GM12878 (cell line): Measurements from ENCODE around the gene PDZD2. TPM values are rescaled to one million over a fixed set of nuclear protein-coding genes. Genes with fewer than 3 reads are reported as not detected.

Experiments used
- ATAC-seq: fragments of 200-7000 bp; cut with Tn5 transposase; 3 replicates; pipeline ENCODE4 v1.9.1; 2020; ENCODE audit warnings: mild to moderate bottlenecking, moderate library complexity
- BruUV-seq: library from RNA; stranded (reverse); fragments of 400-500 nt; replicated peaks from 2 replicates; lab custom pipeline; 2021; lab: Mats Ljungman, UMichigan
- CTCF ChIA-PET: fragments of 300-600 bp; sonication (Branson Sonifier 250); formaldehyde crosslinking; extraction: SDS; loops from one replicate; lab custom pipeline; 2021; ENCODE audit warnings: inconsistent platforms; lab: Yijun Ruan, JAX
- POLR2A ChIA-PET: fragments of 350-600 bp; formaldehyde crosslinking; extraction: SDS; loops from one replicate; lab custom pipeline; 2021; ENCODE audit warnings: inconsistent platforms; lab: Charles Lee
- RAD21 ChIA-PET: fragments of 300-600 bp; sonication (Branson Sonifier 250); formaldehyde crosslinking; loops from one replicate; lab custom pipeline; 2023; ENCODE audit warnings: antibody characterized with exemption; ENCODE audit not compliant: unreplicated experiment; lab: Charles Lee
- SMC1A ChIA-PET: fragments of 300-600 bp; sonication (Branson Sonifier 250); formaldehyde crosslinking; loops from one replicate; lab custom pipeline; 2023; ENCODE audit not compliant: unreplicated experiment, uncharacterized antibody; lab: Charles Lee
- DNase-seq: peaks from one replicate; pipeline ENCODE4 v3.0.0-alpha.2; 2011; ENCODE audit warnings: low read depth, low spot score
- FAIRE-seq: peaks from 3 replicates; lab custom pipeline; 2011; peaks lifted over from hg19 to GRCh38; lab: Jason Lieb, UNC
- H2AFZ ChIP-seq: 2 replicates; pipeline ENCODE4 v1.6.0; 2011; ENCODE audit warnings: low read depth, low read length, control low read depth; ENCODE audit not compliant: control insufficient read depth
- H3K27ac ChIP-seq: 2 replicates; pipeline ENCODE4 v1.5.1; 2011; ENCODE audit warnings: control low read depth; ENCODE audit not compliant: control insufficient read depth, insufficient read depth
- H3K27me3 ChIP-seq, 2 experiments: replicated peaks in 1 of 2; 2 replicates each; pipeline versions ENCODE4 v1.6.0 to v1.6.1; 2011; ENCODE audit warnings: low read length in 1 of 2; ENCODE audit not compliant: control insufficient read depth in 2 of 2, insufficient read depth in 2 of 2
- H3K36me3 ChIP-seq, 2 experiments: 2 replicates each; pipeline ENCODE4 v1.5.1; 2011; ENCODE audit warnings: low read length in 1 of 2; ENCODE audit not compliant: control insufficient read depth in 2 of 2, insufficient read depth in 2 of 2
- H3K4me1 ChIP-seq: 2 replicates; pipeline ENCODE4 v1.6.1; 2011; ENCODE audit warnings: mild to moderate bottlenecking, low read length, moderate library complexity, mixed read lengths; ENCODE audit not compliant: control insufficient read depth, insufficient read depth
- H3K4me2 ChIP-seq: 2 replicates; pipeline ENCODE4 v1.6.0; 2011; ENCODE audit warnings: control low read depth; ENCODE audit not compliant: control insufficient read depth, insufficient read depth
- H3K4me3 ChIP-seq: fragments of 200-600 bp; sonication (generic); 2 replicates; pipeline ENCODE4 v1.5.1; 2016
- H3K79me2 ChIP-seq: 2 replicates; pipeline ENCODE4 v1.6.0; 2011; ENCODE audit warnings: low read length; ENCODE audit not compliant: control insufficient read depth, insufficient read depth
- H3K9ac ChIP-seq: 2 replicates; pipeline ENCODE4 v1.8.0; 2011; ENCODE audit warnings: low read length, control low read depth, mixed read lengths; ENCODE audit not compliant: control insufficient read depth, insufficient read depth
- H3K9me3 ChIP-seq: replicated peaks from 3 replicates; pipeline ENCODE4 v1.5.1; 2011; ENCODE audit warnings: mild to moderate bottlenecking, low read length; ENCODE audit not compliant: control insufficient read depth, insufficient read depth
- H4K20me1 ChIP-seq: 2 replicates; pipeline ENCODE4 v1.6.0; 2011; ENCODE audit not compliant: control insufficient read depth, insufficient read depth
- CTCF ChIP-seq, 3 experiments: IDR thresholded peaks in 2 of 3; conservative IDR thresholded peaks in 1 of 3; 2 replicates each; pipeline ENCODE4 v1.5.1; 2011; ENCODE audit warnings: low read depth in 3 of 3, low read length in 3 of 3, mild to moderate bottlenecking in 3 of 3, control low read depth in 2 of 3, moderate library complexity in 2 of 3, inconsistent platforms in 1 of 3, mixed read lengths in 1 of 3; ENCODE audit not compliant: control insufficient read depth in 2 of 3, insufficient read depth in 1 of 3; ENCODE audit errors: extremely low read depth in 1 of 3
- EGR1 ChIP-seq, 2 experiments: IDR thresholded peaks; 1 replicate in 1 of 2; 2 replicates in 1 of 2; pipeline ENCODE4 v1.6.1; 2011 to 2012; ENCODE audit warnings: low read depth in 2 of 2, low read length in 2 of 2, borderline replicate concordance in 1 of 2, mild to moderate bottlenecking in 1 of 2, moderate library complexity in 1 of 2
- ESRRA ChIP-seq: IDR thresholded peaks from 2 replicates; pipeline ENCODE4 v1.6.1; 2012; ENCODE audit warnings: mild to moderate bottlenecking, low read length, improper control_type of control experiment
- FOXK2 ChIP-seq: fragments of 450-650 bp; IDR thresholded peaks from 2 replicates; pipeline ENCODE4 v1.6.1; 2017; ENCODE audit warnings: mild to moderate bottlenecking, moderate library complexity
- JUNB ChIP-seq: IDR thresholded peaks from 2 replicates; pipeline ENCODE4 v1.6.1; 2016; ENCODE audit warnings: antibody characterized with exemption, mild to moderate bottlenecking
- MTA3 ChIP-seq: IDR thresholded peaks from 2 replicates; pipeline ENCODE4 v1.6.1; 2012; ENCODE audit warnings: low read length, inconsistent platforms, borderline replicate concordance
- RAD21 ChIP-seq: IDR thresholded peaks from 2 replicates; pipeline ENCODE4 v1.6.1; 2011; ENCODE audit warnings: mild to moderate bottlenecking, low read depth, low read length, moderate library complexity; ENCODE audit not compliant: insufficient read depth
- RB1 ChIP-seq: fragments of 450-650 bp; formaldehyde crosslinking; IDR thresholded peaks from 2 replicates; pipeline ENCODE4 v1.6.1; 2017; ENCODE audit warnings: mild to moderate bottlenecking, borderline replicate concordance
- RELB ChIP-seq: fragments of 450-650 bp; IDR thresholded peaks from 2 replicates; pipeline ENCODE4 v1.6.1; 2017; ENCODE audit warnings: low read depth, mild to moderate bottlenecking, moderate library complexity
- SRF ChIP-seq, 2 experiments: IDR thresholded peaks; 2 replicates each; pipeline ENCODE4 v1.6.1; 2011; ENCODE audit warnings: low read depth in 2 of 2, low read length in 2 of 2, mild to moderate bottlenecking in 1 of 2, moderate library complexity in 1 of 2
- STAT3 ChIP-seq: IDR thresholded peaks from 2 replicates; pipeline ENCODE4 v1.6.1; 2011; ENCODE audit warnings: low read depth, low read length, improper control_type of control experiment
- TARDBP ChIP-seq: IDR thresholded peaks from 2 replicates; pipeline ENCODE4 v1.6.1; 2016; ENCODE audit warnings: borderline replicate concordance
- ZBED1 ChIP-seq: IDR thresholded peaks from 2 replicates; pipeline ENCODE4 v1.6.1; 2016; ENCODE audit warnings: borderline replicate concordance
- ZBTB4 ChIP-seq: fragments of 450-650 bp; formaldehyde crosslinking; IDR thresholded peaks from 2 replicates; pipeline ENCODE4 v1.4.0; 2022; ENCODE audit warnings: mild to moderate bottlenecking, moderate library complexity
- ZNF207 ChIP-seq: fragments of 450-650 bp; IDR thresholded peaks from 2 replicates; pipeline ENCODE4 v1.6.1; 2014; ENCODE audit warnings: antibody characterized with exemption, mild to moderate bottlenecking, borderline replicate concordance
- ZNF24 ChIP-seq: fragments of 450-650 bp; IDR thresholded peaks from 2 replicates; pipeline ENCODE4 v1.6.1; 2017; ENCODE audit warnings: antibody characterized with exemption, mild to moderate bottlenecking
- WGBS: methylation state at CpG from one replicate; pipeline ENCODE4 v1.1.6; 2016; ENCODE audit warnings: low lambda C conversion rate; ENCODE audit not compliant: insufficient replicate concordance, insufficient coverage; ENCODE audit errors: missing lambda C conversion rate; 5-methylcytosine and 5-hydroxymethylcytosine counted together
- in situ Hi-C: fragments of 300-500 bp; cut with MboI; formaldehyde crosslinking; loops from 9 replicates; pipeline ENCODE4 v1.14.3; 2018; ENCODE audit warnings: mixed read lengths
- intact Hi-C: fragments of 100-400 bp; cut with micrococcal nuclease; formaldehyde crosslinking; loops from one replicate; pipeline ENCODE4 v1.14.2; 2022; ENCODE audit not compliant: unreplicated experiment
- polyA plus RNA-seq, 11 experiments: library from polyadenylated mRNA; depleted of rRNA in 4 of 11; unstranded in 6 of 11; stranded (reverse) in 5 of 11; fragments of >200 nt; fragmentation: Nextera tagmentation in 4 of 11; fragmentation: Illumina TruSeq in 1 of 11; extraction: Ambion mirVana in 4 of 11; extraction: Trizol in 1 of 11; gene quantifications; 1 replicate in 1 of 11; 2 replicates in 10 of 11; pipeline versions ENCODE4 v1.2.1 to v1.2.3, GENCODE V29; 2011 to 2016; ENCODE audit warnings: inconsistent platforms in 2 of 11, missing spikeins in 2 of 11, low read depth in 1 of 11
- total RNA-seq, 4 experiments: library from RNA; depleted of rRNA in 3 of 4; stranded (reverse); fragments of >200 nt in 3 of 4; fragmentation: Illumina TruSeq in 1 of 4; extraction: Trizol in 1 of 4; gene quantifications; 2 replicates each; pipeline versions ENCODE4 v1.2.1 to v1.2.3, GENCODE V29; 2013 to 2021

The PDZD2 gene
- total and polyA plus RNA-seq, 10 of the 15 experiments (the other 5 are each of a cell fraction or from before 2014, with no cell fraction given) = 0.01 to 0.58 (median 0.29) TPM; not detected in 3

GRCh38 chr5:31748458-31749172, 109.7 kb downstream of the PDZD2 start:
- RAD21 ChIA-PET = no interaction called here
- H3K9me3 ChIP-seq = no peaks in the 10 kb centered on the region
- FAIRE-seq (no peak), ATAC-seq (no peak), DNase-seq (no peak)
- no TSS peak for BruUV-seq
- H2AFZ ChIP-seq = no peak overlapping the region
- WGBS = 25% methylated on average over 3 of the region's 3 CpGs
- intact Hi-C loops (no loop called here), in situ Hi-C loops (no loop called here)
- H3K4me2 ChIP-seq = no peak overlapping the region
- no peaks in the 10 kb centered on the region for H3K36me3 ChIP-seq
- H3K79me2 ChIP-seq = no peaks in the 10 kb centered on the region
- H3K9ac ChIP-seq = no peak overlapping the region
- no peaks in the 10 kb centered on the region for H4K20me1 ChIP-seq
- no peaks in the 10 kb centered on the region for H3K4me1 ChIP-seq
- no peaks in the 10 kb centered on the region; a peak in 1 of 4 replicates for H3K27me3 ChIP-seq
- no peak overlapping the region for H3K27ac ChIP-seq
- CTCF ChIA-PET = no interaction called here
- no peak overlapping the region for H3K4me3 ChIP-seq
- POLR2A ChIA-PET = no interaction called here
- SMC1A ChIA-PET = no interaction called here
- TF ChIP-seq RB1 = no peak
- TF ChIP-seq STAT3 = no peak
- TF ChIP-seq ZNF207 = no peak
- TF ChIP-seq RAD21 = no peak
- no peak for TF ChIP-seq EGR1 (IDR thresholded peaks at IDR 0.05; ENCODE audit: borderline replicate concordance in 1 of 2, low read depth in 2 of 2, low read length in 2 of 2)
- TF ChIP-seq ESRRA = no peak
- no peak for TF ChIP-seq MTA3
- TF ChIP-seq CTCF (IDR thresholded peaks at IDR 0.05 in 2 of 3, conservative IDR thresholded peaks at IDR 0.05 in 1 of 3; ENCODE audit: control insufficient read depth in 2 of 3, extremely low read depth in 1 of 3, insufficient read depth in 1 of 3, low read depth in 3 of 3, low read length in 3 of 3) = no peak
- no peak for TF ChIP-seq FOXK2
- no peak for TF ChIP-seq JUNB
- no peak for TF ChIP-seq TARDBP
- no peak for TF ChIP-seq RELB
- TF ChIP-seq SRF (IDR thresholded peaks at IDR 0.05; ENCODE audit: low read depth in 2 of 2, low read length in 2 of 2) = no peak
- no peak for TF ChIP-seq ZBED1
- no peak for TF ChIP-seq ZNF24
- no peak for TF ChIP-seq ZBTB4 (CRISPR knock-in tag)
